WTC11 (cell line): ENCODE measurements around the gene GJB3.

ENCODE experiments used
- JUN ChIP-seq: sonication (generic); formaldehyde crosslinking; IDR thresholded peaks from 2 replicates; pipeline ENCODE4 v1.8.0; 2023; ENCODE audit warnings: mild to moderate bottlenecking, missing genetic modification reagents
- NR2C2 ChIP-seq: sonication (generic); formaldehyde crosslinking; IDR thresholded peaks from 2 replicates; pipeline ENCODE4 v1.8.0; 2022; ENCODE audit warnings: mild to moderate bottlenecking, missing genetic modification reagents
- SMAD3 ChIP-seq: sonication (generic); formaldehyde crosslinking; IDR thresholded peaks from 2 replicates; pipeline ENCODE4 v1.8.0; 2022; ENCODE audit warnings: missing genetic modification reagents, mild to moderate bottlenecking, borderline replicate concordance
- TCF7 ChIP-seq: sonication (generic); formaldehyde crosslinking; IDR thresholded peaks from 2 replicates; pipeline ENCODE4 v1.8.0; 2022; ENCODE audit warnings: mild to moderate bottlenecking, low read depth, missing genetic modification reagents, moderate library complexity
- ZNF121 ChIP-seq: sonication (generic); formaldehyde crosslinking; IDR thresholded peaks from 2 replicates; pipeline ENCODE4 v1.8.0; 2023; ENCODE audit warnings: missing genetic modification reagents
- ZNF263 ChIP-seq: sonication (generic); formaldehyde crosslinking; IDR thresholded peaks from 2 replicates; pipeline ENCODE4 v1.8.1; 2022; ENCODE audit warnings: low read depth, mild to moderate bottlenecking, moderate library complexity, missing genetic modification reagents
- TF ChIP-seq, protein P1 (sequence below): fragments of 200-600 bp; IDR thresholded peaks from 2 replicates; pipeline ENCODE4 v1.8.0; 2022; ENCODE audit warnings: antibody characterized with exemption
- TF ChIP-seq, protein P2 (sequence below): sonication (generic); formaldehyde crosslinking; IDR thresholded peaks from 2 replicates; pipeline ENCODE4 v1.8.1; 2022; ENCODE audit warnings: low read depth, missing genetic modification reagents, borderline replicate concordance
- TF ChIP-seq, protein P3 (sequence below): sonication (generic); formaldehyde crosslinking; IDR thresholded peaks from 2 replicates; pipeline ENCODE4 v1.8.0; 2022; ENCODE audit warnings: mild to moderate bottlenecking, missing genetic modification reagents
- TF ChIP-seq, protein P4 (sequence below): fragments of 250-450 bp; sonication (Bioruptor Pico); IDR thresholded peaks from 2 replicates; pipeline ENCODE4 v2.1.2; 2022; ENCODE audit warnings: mild to moderate bottlenecking, moderate library complexity
- TF ChIP-seq, protein P5 (sequence below): sonication (generic); formaldehyde crosslinking; IDR thresholded peaks from 2 replicates; pipeline ENCODE4 v1.8.0; 2022; ENCODE audit warnings: missing genetic modification reagents

DNA sequence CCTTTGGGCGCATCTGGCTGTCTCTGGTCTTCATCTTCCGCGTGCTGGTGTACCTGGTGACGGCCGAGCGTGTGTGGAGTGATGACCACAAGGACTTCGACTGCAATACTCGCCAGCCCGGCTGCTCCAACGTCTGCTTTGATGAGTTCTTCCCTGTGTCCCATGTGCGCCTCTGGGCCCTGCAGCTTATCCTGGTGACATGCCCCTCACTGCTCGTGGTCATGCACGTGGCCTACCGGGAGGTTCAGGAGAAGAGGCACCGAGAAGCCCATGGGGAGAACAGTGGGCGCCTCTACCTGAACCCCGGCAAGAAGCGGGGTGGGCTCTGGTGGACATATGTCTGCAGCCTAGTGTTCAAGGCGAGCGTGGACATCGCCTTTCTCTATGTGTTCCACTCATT is 23.6 kb upstream of the GJB3 start:
- TF ChIP-seq, protein P1, sequence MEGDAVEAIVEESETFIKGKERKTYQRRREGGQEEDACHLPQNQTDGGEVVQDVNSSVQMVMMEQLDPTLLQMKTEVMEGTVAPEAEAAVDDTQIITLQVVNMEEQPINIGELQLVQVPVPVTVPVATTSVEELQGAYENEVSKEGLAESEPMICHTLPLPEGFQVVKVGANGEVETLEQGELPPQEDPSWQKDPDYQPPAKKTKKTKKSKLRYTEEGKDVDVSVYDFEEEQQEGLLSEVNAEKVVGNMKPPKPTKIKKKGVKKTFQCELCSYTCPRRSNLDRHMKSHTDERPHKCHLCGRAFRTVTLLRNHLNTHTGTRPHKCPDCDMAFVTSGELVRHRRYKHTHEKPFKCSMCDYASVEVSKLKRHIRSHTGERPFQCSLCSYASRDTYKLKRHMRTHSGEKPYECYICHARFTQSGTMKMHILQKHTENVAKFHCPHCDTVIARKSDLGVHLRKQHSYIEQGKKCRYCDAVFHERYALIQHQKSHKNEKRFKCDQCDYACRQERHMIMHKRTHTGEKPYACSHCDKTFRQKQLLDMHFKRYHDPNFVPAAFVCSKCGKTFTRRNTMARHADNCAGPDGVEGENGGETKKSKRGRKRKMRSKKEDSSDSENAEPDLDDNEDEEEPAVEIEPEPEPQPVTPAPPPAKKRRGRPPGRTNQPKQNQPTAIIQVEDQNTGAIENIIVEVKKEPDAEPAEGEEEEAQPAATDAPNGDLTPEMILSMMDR: no peak
- TF ChIP-seq, protein P2, sequence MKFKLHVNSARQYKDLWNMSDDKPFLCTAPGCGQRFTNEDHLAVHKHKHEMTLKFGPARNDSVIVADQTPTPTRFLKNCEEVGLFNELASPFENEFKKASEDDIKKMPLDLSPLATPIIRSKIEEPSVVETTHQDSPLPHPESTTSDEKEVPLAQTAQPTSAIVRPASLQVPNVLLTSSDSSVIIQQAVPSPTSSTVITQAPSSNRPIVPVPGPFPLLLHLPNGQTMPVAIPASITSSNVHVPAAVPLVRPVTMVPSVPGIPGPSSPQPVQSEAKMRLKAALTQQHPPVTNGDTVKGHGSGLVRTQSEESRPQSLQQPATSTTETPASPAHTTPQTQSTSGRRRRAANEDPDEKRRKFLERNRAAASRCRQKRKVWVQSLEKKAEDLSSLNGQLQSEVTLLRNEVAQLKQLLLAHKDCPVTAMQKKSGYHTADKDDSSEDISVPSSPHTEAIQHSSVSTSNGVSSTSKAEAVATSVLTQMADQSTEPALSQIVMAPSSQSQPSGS (CRISPR knock-in tag): no peak
- TF ChIP-seq ZNF263 (no peak), NR2C2 (CRISPR knock-in tag) (no peak), SMAD3 (CRISPR knock-in tag) (no peak), ZNF121 (CRISPR knock-in tag) (no peak), TCF7 (CRISPR knock-in tag) (no peak), JUN (CRISPR knock-in tag) (no peak)
- TF ChIP-seq, protein P3, sequence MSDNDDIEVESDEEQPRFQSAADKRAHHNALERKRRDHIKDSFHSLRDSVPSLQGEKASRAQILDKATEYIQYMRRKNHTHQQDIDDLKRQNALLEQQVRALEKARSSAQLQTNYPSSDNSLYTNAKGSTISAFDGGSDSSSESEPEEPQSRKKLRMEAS (CRISPR knock-in tag): no peak
- TF ChIP-seq, protein P4, sequence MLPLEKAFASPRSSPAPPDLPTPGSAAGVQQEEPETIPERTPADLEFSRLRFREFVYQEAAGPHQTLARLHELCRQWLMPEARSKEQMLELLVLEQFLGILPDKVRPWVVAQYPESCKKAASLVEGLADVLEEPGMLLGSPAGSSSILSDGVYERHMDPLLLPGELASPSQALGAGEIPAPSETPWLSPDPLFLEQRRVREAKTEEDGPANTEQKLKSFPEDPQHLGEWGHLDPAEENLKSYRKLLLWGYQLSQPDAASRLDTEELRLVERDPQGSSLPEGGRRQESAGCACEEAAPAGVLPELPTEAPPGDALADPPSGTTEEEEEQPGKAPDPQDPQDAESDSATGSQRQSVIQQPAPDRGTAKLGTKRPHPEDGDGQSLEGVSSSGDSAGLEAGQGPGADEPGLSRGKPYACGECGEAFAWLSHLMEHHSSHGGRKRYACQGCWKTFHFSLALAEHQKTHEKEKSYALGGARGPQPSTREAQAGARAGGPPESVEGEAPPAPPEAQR (CRISPR knock-in tag): no peak
- TF ChIP-seq, protein P5, sequence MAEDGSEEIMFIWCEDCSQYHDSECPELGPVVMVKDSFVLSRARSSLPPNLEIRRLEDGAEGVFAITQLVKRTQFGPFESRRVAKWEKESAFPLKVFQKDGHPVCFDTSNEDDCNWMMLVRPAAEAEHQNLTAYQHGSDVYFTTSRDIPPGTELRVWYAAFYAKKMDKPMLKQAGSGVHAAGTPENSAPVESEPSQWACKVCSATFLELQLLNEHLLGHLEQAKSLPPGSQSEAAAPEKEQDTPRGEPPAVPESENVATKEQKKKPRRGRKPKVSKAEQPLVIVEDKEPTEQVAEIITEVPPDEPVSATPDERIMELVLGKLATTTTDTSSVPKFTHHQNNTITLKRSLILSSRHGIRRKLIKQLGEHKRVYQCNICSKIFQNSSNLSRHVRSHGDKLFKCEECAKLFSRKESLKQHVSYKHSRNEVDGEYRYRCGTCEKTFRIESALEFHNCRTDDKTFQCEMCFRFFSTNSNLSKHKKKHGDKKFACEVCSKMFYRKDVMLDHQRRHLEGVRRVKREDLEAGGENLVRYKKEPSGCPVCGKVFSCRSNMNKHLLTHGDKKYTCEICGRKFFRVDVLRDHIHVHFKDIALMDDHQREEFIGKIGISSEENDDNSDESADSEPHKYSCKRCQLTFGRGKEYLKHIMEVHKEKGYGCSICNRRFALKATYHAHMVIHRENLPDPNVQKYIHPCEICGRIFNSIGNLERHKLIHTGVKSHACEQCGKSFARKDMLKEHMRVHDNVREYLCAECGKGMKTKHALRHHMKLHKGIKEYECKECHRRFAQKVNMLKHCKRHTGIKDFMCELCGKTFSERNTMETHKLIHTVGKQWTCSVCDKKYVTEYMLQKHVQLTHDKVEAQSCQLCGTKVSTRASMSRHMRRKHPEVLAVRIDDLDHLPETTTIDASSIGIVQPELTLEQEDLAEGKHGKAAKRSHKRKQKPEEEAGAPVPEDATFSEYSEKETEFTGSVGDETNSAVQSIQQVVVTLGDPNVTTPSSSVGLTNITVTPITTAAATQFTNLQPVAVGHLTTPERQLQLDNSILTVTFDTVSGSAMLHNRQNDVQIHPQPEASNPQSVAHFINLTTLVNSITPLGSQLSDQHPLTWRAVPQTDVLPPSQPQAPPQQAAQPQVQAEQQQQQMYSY (CRISPR knock-in tag): no peak
